CD14-positive monocyte (primary cell): Measurements from ENCODE around the gene CDCA4. TPM values are rescaled to one million over a fixed set of nuclear protein-coding genes. Genes with fewer than 3 reads are reported as not detected.

ENCODE experiments used
- DNase-seq, 3 donors: peaks; one replicate each; pipeline ENCODE4 v3.0.0-alpha.2; 2011 to 2022
- H2AFZ ChIP-seq: 2 replicates; pipeline ENCODE4 v1.6.0; 2012; ENCODE audit warnings: mild to moderate bottlenecking, low read depth, low read length, inconsistent platforms; ENCODE audit not compliant: insufficient read depth, poor library complexity, severe bottlenecking
- H3K27ac ChIP-seq, 2 donors: 1 replicate in 1 of 2; 2 replicates in 1 of 2; pipeline ENCODE4 v1.5.1; 2012 to 2013; ENCODE audit warnings: low read length in 2 of 2, control low read depth in 1 of 2, inconsistent platforms in 1 of 2, low read depth in 1 of 2, mild to moderate bottlenecking in 1 of 2
- H3K27me3 ChIP-seq, 2 donors: one replicate each; pipeline versions ENCODE4 v1.6.0 to v1.6.1; 2011 to 2013; ENCODE audit warnings: low read length in 2 of 2; ENCODE audit not compliant: control insufficient read depth in 2 of 2, insufficient read depth in 2 of 2
- H3K36me3 ChIP-seq, 2 donors: replicated peaks in 1 of 2; 1 replicate in 1 of 2; 2 replicates in 1 of 2; pipeline versions ENCODE4 v1.5.1 to v1.6.1; 2012 to 2013; ENCODE audit warnings: low read length in 2 of 2, control low read depth in 1 of 2, inconsistent platforms in 1 of 2, mild to moderate bottlenecking in 1 of 2; ENCODE audit not compliant: insufficient read depth in 2 of 2, control insufficient read depth in 1 of 2
- H3K4me1 ChIP-seq, 2 donors: 1 replicate in 1 of 2; 2 replicates in 1 of 2; pipeline versions ENCODE4 v1.5.1 to v1.6.1; 2012 to 2013; ENCODE audit warnings: low read length in 2 of 2, control low read depth in 1 of 2, inconsistent platforms in 1 of 2, mild to moderate bottlenecking in 1 of 2, moderate library complexity in 1 of 2; ENCODE audit not compliant: insufficient read depth in 2 of 2, control insufficient read depth in 1 of 2
- H3K4me2 ChIP-seq: replicated peaks from 2 replicates; pipeline ENCODE3; 2012; ENCODE audit warnings: low read length, moderate library complexity, mild to moderate bottlenecking; ENCODE audit not compliant: poor library complexity, severe bottlenecking; ENCODE audit errors: extremely low read depth
- H3K4me3 ChIP-seq, 3 experiments: fragments of 200-600 bp in 1 of 3; sonication (generic) in 1 of 3; replicated peaks in 1 of 3; 1 replicate in 2 of 3; 2 replicates in 1 of 3; pipeline ENCODE4 v1.5.1; 2011 to 2013; ENCODE audit warnings: low read length in 3 of 3, mild to moderate bottlenecking in 3 of 3, control low read depth in 2 of 3, low read depth in 2 of 3, inconsistent platforms in 1 of 3, moderate library complexity in 1 of 3
- H3K79me2 ChIP-seq: 2 replicates; pipeline ENCODE4 v1.6.0; 2012; ENCODE audit warnings: mild to moderate bottlenecking, control low read depth, inconsistent platforms, low read length, moderate library complexity; ENCODE audit not compliant: insufficient read depth
- H3K9ac ChIP-seq: 2 replicates; pipeline ENCODE4 v1.6.0; 2017; ENCODE audit warnings: low read length, mild to moderate bottlenecking; ENCODE audit not compliant: insufficient read depth, poor library complexity, severe bottlenecking
- H3K9me3 ChIP-seq, 2 donors: replicated peaks in 1 of 2; 1 replicate in 1 of 2; 2 replicates in 1 of 2; pipeline versions ENCODE4 v1.5.1 to v1.6.1; 2012 to 2013; ENCODE audit warnings: low read length in 2 of 2, control low read depth in 1 of 2; ENCODE audit not compliant: control insufficient read depth in 1 of 2, insufficient read depth in 1 of 2
- H4K20me1 ChIP-seq: 2 replicates; pipeline ENCODE4 v1.6.0; 2012; ENCODE audit warnings: mild to moderate bottlenecking, low read length, control low read depth, moderate library complexity; ENCODE audit not compliant: insufficient read depth
- H3K27ac Mint-ChIP-seq, 7 donors: one replicate each; pipeline ENCODE4 v1.8.0; 2020; ENCODE audit warnings: mild to moderate bottlenecking in 7 of 7, mixed read lengths in 7 of 7, moderate library complexity in 6 of 7, inconsistent platforms in 2 of 7
- H3K27me3 Mint-ChIP-seq, 3 donors: one replicate each; pipeline ENCODE4 v1.8.0; 2021 to 2022; ENCODE audit warnings: low read depth in 3 of 3, mild to moderate bottlenecking in 3 of 3, mixed read lengths in 3 of 3, moderate library complexity in 3 of 3, inconsistent platforms in 1 of 3
- H3K36me3 Mint-ChIP-seq, 2 donors: one replicate each; pipeline ENCODE4 v1.8.0; 2020; ENCODE audit warnings: mixed read lengths in 2 of 2, inconsistent platforms in 1 of 2, mild to moderate bottlenecking in 1 of 2
- H3K4me1 Mint-ChIP-seq: one replicate; pipeline ENCODE4 v1.8.0; 2020; ENCODE audit warnings: mild to moderate bottlenecking, mixed read lengths
- H3K4me3 Mint-ChIP-seq, 2 donors: one replicate each; pipeline ENCODE4 v1.8.0; 2020; ENCODE audit warnings: mild to moderate bottlenecking in 2 of 2, mixed read lengths in 2 of 2, moderate library complexity in 1 of 2
- H3K9me3 Mint-ChIP-seq, 7 donors: one replicate each; pipeline ENCODE4 v1.8.0; 2020 to 2022; ENCODE audit warnings: mixed read lengths in 7 of 7, mild to moderate bottlenecking in 6 of 7, moderate library complexity in 6 of 7, inconsistent platforms in 2 of 7
- WGBS: methylation state at CpG from one replicate; pipeline ENCODE4 v1.1.5; 2013; ENCODE audit warnings: missing lambda C conversion rate; ENCODE audit not compliant: insufficient coverage; 5-methylcytosine and 5-hydroxymethylcytosine counted together
- intact Hi-C, 2 donors: fragments of 100-400 bp; cut with micrococcal nuclease; formaldehyde crosslinking; loops; one replicate each; pipeline versions ENCODE4 v1.15.0 to v1.15.1; 2023
- polyA plus RNA-seq, 3 donors: library from polyadenylated mRNA; depleted of rRNA in 1 of 3; unstranded in 2 of 3; stranded (reverse) in 1 of 3; fragments of 300-500 nt in 2 of 3; fragments of >200 nt in 1 of 3; fragmentation: Illumina TruSeq in 2 of 3; gene quantifications; 1 replicate in 2 of 3; 2 replicates in 1 of 3; pipeline ENCODE4 v1.2.3, GENCODE V29; 2012 to 2021
- TF ChIP-seq, protein P1 (sequence below): fragments of 200-600 bp; IDR thresholded peaks from one replicate; pipeline ENCODE4 v1.8.0; 2022; ENCODE audit warnings: antibody characterized with exemption, mild to moderate bottlenecking

CDCA4 gene
- polyA plus RNA-seq, 3 donors, result 8.6 to 12.0 (median 11.6) TPM

DNA sequence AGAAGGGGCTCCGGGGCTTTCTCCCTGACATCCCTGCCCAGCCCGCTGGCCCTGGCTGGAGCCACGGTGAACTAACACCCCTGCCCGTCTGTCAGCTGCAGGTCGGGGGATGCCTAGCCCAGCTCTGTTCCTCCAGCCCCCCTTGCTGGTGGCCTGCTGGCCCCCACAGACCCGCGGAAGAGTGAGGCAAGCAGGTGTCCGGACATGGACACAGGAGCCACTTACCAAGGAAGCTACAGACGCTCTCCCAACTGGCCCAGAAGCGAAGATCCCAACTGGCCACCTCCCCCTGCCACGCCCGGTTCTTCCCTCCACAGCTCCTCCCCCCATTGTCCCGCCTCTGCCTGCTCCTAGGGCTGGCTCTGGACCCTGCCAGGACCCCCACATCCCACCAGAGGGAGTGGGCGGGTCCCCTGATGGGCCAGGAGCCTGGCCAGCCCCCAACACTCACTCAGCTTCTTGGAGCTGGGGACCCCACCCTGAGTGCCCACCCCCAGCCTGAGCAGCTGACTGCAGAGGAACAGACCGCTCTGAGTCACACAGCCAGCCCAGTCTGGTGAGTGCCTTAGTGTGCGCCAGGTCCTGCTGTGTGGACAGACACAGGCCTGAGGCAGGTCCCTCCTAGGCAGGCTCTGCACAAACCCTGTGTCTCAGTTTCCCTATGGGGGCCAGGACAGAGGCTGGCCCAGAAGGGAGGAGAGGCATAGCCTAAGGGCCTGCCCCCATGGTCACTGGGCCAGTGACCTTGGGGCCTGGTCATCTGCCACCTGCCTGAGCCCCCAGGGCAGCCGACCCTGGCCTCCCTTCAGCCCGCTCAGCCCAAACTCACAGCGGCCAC lies 50.4 kb downstream of the CDCA4 start:
- H3K4me2 ChIP-seq, result no peak overlapping the region

DNA sequence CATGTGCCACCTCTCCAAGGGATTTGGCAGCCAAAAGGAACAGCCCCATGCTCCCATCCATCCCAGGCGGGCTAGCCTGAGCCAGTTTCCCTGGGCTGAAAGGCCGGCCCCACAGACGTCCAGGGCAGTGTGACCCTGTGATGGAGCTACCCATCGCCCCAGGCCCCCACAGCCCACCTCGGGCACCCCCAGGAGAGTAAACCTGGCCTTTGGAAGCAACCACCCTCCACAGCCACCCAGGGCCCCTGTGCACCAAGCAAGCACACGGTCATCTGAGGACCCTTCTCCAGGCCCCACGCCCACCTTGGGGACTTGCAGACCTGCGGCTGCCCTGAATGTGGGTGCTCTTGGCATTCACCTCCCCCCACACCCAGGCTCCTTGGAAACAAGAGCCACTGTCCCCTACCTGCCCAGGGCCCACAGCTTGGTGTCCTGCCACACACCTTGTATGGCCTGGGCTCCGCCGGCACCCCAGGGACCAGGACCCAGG lies 51.1 kb downstream of the CDCA4 start:
- peaks cover 2 to 23% of the 10 kb centered on the region in 2 donors for H3K27me3 ChIP-seq
- intact Hi-C loops, result loop anchor here in 1 of 2 donors (5.0 kb wide), 1 partner anchor 118 kb away; no protein-coding TSS in a partner anchor
- H3K36me3 Mint-ChIP-seq, result no peaks in the 10 kb centered on the region
- no peaks in the 10 kb centered on the region for H3K79me2 ChIP-seq
- TF ChIP-seq, protein P1, sequence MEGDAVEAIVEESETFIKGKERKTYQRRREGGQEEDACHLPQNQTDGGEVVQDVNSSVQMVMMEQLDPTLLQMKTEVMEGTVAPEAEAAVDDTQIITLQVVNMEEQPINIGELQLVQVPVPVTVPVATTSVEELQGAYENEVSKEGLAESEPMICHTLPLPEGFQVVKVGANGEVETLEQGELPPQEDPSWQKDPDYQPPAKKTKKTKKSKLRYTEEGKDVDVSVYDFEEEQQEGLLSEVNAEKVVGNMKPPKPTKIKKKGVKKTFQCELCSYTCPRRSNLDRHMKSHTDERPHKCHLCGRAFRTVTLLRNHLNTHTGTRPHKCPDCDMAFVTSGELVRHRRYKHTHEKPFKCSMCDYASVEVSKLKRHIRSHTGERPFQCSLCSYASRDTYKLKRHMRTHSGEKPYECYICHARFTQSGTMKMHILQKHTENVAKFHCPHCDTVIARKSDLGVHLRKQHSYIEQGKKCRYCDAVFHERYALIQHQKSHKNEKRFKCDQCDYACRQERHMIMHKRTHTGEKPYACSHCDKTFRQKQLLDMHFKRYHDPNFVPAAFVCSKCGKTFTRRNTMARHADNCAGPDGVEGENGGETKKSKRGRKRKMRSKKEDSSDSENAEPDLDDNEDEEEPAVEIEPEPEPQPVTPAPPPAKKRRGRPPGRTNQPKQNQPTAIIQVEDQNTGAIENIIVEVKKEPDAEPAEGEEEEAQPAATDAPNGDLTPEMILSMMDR, result no peak
- H3K27ac ChIP-seq, result no peak overlapping the region
- DNase-seq, result no peak
- H2AFZ ChIP-seq, result no peak overlapping the region
- 95% methylated on average over 8 of the region's 10 CpGs for WGBS
- H3K4me2 ChIP-seq, result no peak overlapping the region
- H3K4me3 ChIP-seq, result no peak overlapping the region
- H3K9me3 ChIP-seq, result no peaks in the 10 kb centered on the region
- peaks cover 4% of the 10 kb centered on the region for H3K4me1 Mint-ChIP-seq
- no peak overlapping the region for H3K27ac Mint-ChIP-seq
- no peak overlapping the region for H3K4me3 Mint-ChIP-seq
- H4K20me1 ChIP-seq, result no peaks in the 10 kb centered on the region
- H3K4me1 ChIP-seq, result no peaks in the 10 kb centered on the region
- no peak overlapping the region for H3K9ac ChIP-seq
- H3K36me3 ChIP-seq, result no peaks in the 10 kb centered on the region
- H3K27me3 Mint-ChIP-seq, result peaks cover 22 to 35% (median 29%) of the 10 kb centered on the region in 3 donors
- no peaks in the 10 kb centered on the region for H3K9me3 Mint-ChIP-seq

More for the DNA sequence above, 50.4 kb downstream of the CDCA4 start:
- Mint-ChIP-seq H3K36me3 (no peaks in the 10 kb centered on the region), H3K27ac (no peak overlapping the region), H3K27me3 (peaks cover 20 to 35% (median 31%) of the 10 kb centered on the region in 3 donors), H3K9me3 (no peaks in the 10 kb centered on the region), H3K4me1 (peaks cover 4% of the 10 kb centered on the region), H3K4me3 (no peak overlapping the region)
- no peaks in the 10 kb centered on the region for H3K4me1 ChIP-seq
- 93% methylated on average over 19 of the region's 19 CpGs for WGBS
- no peak overlapping the region for H3K27ac ChIP-seq
- H3K4me3 ChIP-seq, result no peak overlapping the region
- peaks cover 2 to 23% of the 10 kb centered on the region in 2 donors for H3K27me3 ChIP-seq
- H3K36me3 ChIP-seq, result no peaks in the 10 kb centered on the region
- H4K20me1 ChIP-seq, result no peaks in the 10 kb centered on the region
- intact Hi-C loops, result loop anchor here in 1 of 2 donors (5.0 kb wide), 1 partner anchor 117 kb away; no protein-coding TSS in a partner anchor
- TF ChIP-seq, protein P1, result no peak
- H3K9me3 ChIP-seq, result no peaks in the 10 kb centered on the region
- DNase-seq, result no peak
- H2AFZ ChIP-seq, result no peak overlapping the region
- no peak overlapping the region for H3K9ac ChIP-seq
- no peaks in the 10 kb centered on the region for H3K79me2 ChIP-seq
